HG03571 (cell line): ENCODE data around the gene ZFAND2B.

Experiments
- ATAC-seq: cut with Tn5 transposase; IDR thresholded peaks from one replicate; pipeline ENCODE4 v1.9.1; 2021; ENCODE audit not compliant: unreplicated experiment

ZFAND2B gene, protein sequence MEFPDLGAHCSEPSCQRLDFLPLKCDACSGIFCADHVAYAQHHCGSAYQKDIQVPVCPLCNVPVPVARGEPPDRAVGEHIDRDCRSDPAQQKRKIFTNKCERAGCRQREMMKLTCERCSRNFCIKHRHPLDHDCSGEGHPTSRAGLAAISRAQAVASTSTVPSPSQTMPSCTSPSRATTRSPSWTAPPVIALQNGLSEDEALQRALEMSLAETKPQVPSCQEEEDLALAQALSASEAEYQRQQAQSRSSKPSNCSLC

DNA sequence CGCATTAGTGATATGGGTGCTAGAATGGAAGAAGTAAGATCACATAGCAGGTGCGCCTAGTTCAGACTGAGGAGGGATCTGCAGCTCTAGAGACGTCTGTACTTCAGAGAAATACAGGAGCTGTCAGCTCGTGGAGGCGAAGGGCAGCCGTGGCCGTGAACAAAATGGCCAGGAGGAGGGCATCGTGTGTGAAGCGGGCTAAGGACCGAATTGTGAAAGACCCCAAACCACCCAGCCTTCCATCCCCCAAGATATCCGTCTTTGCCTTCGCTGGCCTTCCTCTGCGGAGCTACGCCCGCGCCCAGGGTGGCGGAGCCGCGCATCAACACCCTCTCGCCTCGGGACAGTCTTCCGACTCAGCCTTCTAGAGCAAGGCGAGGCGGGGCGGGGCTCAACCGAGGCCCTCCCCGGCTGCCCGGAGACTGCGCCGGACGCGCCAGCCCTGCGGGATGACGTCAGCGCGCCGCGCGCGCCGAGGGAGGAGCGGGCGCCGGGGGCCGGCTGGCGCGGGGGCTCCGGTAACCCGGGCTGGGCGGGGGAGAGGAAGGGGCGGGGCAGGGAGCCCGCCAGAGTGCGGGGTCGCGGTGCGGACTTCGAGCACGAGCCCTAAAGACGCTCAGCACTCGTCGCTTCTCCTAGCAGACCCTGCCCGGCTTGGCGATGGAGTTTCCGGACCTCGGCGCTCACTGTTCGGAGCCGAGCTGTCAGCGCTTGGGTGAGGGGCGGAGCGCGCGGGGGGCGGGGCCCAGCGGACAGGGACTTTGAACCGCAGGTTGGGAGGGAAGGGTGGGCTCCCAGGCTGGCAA, at the start of gene ZFAND2B:
Gene ZFAND2B (plus strand): TSS at position 455 of the 806 bp plus-strand sequence. CDS start 206 bp downstream, at position 661.
- ATAC-seq = peak; percentile 97

DNA sequence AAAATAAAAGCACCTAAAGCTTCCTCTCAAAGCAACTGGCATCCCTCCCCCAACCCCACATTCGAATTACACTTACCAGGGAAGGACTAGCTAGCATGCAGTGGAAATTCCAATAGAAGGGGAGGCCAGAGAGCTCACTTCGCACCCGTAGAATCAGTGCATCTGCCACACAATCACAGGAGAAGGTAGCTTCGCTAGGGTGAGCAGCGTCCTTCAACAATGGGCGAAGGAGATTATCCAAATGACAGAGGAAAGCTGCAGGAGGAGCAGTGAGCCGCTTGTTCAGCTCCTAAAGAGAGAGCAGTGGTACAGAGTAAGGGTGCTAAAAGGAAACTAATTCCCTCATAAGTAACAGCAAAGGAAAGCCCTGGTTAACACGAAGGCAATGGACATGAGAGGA, 49.2 kb upstream of the ZFAND2B start:
- no peak for ATAC-seq

GRCh38 chr2:219158025-219158424, 48.6 kb upstream of the ZFAND2B start:
- ATAC-seq = no peak

GRCh38 chr2:219158586-219158985, 48.0 kb upstream of the ZFAND2B start:
- ATAC-seq = no peak

GRCh38 chr2:219159771-219160185, 46.8 kb upstream of the ZFAND2B start:
- ATAC-seq = peak; percentile 5

DNA sequence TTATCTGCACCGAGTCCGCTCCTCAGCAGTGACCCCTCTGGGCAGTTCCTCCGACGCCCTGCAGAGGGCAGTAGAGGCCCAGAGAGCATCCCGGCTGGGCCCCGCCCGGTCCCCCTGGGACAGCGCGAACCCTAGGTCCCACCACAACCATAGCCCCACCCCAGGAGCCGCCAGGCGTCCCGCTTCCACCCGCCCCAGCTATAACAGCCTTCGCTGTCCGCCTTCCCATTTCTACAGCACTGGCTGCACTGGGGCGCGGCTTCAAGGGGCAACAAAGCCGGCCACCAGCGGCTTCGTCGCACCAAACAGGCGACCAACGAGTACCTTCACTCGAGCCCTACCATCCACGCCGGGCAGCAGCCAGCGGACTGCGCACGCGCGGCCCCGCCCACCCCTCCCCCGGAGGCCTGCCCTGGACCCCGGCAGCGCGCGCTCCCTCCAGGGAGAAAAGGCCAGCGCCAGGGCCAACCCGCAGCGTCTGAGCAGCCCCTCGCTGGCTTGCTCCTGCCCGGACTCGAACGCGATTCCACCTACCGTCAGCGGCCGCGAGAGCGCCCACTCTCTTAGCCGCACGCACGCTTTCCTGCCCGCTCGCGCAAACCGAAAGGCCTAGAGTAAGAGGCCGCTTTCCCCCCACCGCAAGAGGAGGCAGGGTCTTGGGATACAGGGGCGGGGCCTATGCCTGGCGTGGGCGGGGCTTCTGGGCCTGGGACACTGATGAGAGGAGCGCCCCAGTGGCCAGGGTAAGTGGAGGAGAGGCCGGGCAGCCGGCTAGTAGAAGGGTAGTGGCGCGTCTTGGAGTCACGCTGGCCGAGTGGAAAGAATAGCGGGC, 46.2 kb upstream of the ZFAND2B start, which contains the start of gene NHEJ1:
Gene NHEJ1 (minus strand): TSS at position 630 of the 832 bp plus-strand sequence. CDS start 2,453 bp downstream, outside the sequence.
- peak; percentile 85 for ATAC-seq

DNA sequence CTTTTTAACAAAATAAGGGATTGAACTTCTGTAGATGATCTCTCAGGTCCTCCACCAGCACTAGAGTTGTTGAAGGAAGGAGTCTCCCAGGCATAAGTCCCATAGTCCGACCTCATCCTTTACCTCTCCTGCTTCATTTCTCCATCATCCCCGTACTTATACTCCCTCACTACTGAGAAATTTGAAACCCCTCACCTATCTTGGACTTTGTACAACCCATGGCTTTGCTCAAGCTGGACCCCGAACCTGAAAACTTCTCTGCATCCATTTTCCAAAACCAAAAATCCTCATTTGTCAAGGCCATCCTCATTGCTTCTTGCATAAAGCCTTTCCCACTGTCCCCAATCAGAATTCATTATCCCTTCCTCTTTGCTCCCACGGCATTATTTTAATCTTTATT, 45.5 kb upstream of the ZFAND2B start:
- ATAC-seq = no peak

GRCh38 chr2:219163156-219163555, 43.4 kb upstream of the ZFAND2B start:
- no peak for ATAC-seq

GRCh38 chr2:219165058-219165911, 41.3 kb upstream of the ZFAND2B start:
- no peak for ATAC-seq

DNA sequence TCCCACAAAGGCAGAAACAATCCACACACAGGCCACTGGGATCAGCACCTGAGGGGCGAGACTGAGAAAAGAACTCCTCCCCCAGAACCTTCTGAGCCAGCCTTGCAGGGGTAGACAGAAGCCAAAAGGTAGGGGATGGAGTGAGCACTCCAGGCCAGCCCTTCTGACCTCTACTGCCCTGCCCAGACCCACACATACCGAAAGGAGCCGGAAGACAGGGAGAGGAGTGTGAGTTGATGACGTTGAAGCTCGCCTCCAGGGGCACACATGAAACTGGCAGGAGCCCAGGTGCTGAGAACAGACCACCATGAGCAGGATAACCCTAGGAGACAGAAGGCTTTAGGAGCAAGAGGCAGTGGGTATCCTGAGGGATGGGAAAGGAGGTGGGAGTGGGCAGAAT, 38.6 kb upstream of the ZFAND2B start:
- no peak for ATAC-seq

DNA sequence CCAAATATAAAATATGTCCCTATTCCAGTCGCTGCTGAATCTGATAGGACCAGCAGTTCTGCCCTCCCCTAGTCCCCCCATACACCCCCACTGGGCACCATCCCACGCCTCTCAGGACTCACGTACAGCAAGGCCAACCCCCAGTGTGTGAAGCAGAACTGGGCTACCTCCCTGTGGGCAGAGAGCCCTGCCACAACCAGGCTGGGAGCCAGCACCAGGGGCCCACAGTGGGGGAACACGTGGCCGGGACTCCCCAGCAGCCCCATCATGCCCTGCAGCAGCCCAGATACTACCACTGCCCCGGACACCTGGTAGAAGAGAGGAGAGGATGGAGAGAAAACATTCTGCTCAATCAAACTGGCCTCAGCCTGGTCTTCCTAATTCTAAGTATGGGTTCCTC, 38.1 kb upstream of the ZFAND2B start:
- no peak for ATAC-seq

DNA sequence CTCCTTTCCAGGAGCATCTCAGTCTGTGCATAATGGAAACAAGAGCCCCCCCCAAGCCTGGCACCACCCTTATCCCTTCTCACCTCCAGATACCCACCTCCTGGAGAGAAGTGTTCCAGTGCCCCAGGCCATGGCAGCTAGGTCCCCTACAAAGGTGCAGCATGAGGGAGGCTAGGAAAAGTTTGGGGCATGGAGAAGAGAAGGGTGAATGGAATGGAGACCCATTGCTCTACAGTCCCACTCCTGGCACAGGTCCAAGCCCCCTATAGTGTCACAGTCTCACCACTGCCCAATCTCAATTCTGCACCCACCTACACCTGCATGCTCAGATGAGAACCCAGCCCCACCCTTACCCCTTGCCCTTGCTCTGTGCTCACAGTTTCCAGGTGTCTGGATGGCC, 37.6 kb upstream of the ZFAND2B start:
- ATAC-seq = no peak

GRCh38 chr2:219169930-219170654, 36.5 kb upstream of the ZFAND2B start, which contains the start of gene SLC23A3:
TSS of gene SLC23A3 (minus strand) at chr2:219170029. CDS start at chr2:219169984, 45 bp downstream.
- ATAC-seq = no peak

DNA sequence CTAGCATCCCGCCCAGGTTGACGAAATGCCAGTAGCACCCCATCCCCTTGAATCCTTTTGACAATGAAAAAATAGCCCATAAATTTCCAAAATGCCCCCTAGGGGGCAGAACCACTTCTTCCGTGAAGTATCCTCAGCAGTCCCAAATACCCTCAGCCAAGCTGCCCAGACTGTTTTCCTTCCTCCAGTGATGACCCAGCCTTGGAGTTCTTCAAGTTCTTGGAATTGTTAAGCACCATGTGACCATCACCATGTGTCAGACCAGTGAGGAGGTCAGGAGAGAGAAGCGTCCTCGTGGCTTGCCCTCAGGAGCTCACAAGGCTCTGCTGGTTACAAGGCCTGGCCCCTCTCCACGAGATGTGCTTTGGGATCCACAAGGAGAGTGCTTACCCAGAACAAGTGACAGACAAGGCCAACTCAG, 35.3 kb upstream of the ZFAND2B start:
- no peak for ATAC-seq

GRCh38 chr2:219172231-219173154, 34.1 kb upstream of the ZFAND2B start:
- no peak for ATAC-seq

GRCh38 chr2:219173176-219173575, 33.4 kb upstream of the ZFAND2B start:
- no peak for ATAC-seq

DNA sequence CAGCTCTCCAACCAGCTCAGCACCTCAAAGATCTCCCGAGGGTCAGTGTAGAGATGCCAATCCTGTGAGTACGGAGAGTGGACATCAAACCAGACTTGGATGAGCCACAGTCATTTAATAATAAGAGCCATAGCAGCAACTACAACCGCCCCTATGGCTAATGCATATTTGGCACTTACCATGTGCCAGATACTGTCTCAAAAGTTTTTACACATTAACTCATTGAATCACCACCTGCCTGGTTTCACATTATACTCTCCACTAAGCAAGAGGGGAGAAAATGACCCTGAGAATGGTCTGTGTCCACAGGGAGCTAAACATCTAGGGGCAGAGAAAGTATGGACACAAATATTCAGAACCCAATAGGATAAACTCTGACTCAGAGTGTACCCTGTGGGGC, 32.4 kb upstream of the ZFAND2B start:
- no peak for ATAC-seq

GRCh38 chr2:219174801-219175200, 31.8 kb upstream of the ZFAND2B start:
- ATAC-seq = no peak

DNA sequence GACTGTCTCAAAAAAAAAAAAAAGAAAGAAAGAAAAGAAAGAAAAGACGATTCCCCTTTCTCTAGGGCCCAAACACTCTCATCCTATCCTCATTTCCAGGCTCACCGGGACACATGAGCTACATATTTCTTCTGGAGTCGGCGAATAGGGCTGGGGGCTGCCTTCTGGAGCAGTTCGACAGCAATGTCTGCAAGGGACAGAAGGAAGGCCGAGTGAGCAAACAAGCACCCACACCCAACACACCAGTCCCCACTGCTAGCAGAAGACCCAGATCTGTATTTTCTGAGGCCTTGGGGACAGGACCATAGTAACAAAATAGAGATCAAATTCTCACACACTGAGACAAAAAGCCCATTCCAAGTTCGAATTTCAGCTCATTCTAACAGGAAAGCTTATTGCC, 31.1 kb upstream of the ZFAND2B start:
- ATAC-seq = no peak
